Mucosa of gallbladder (tissue), 1 donor: ENCODE measurements around the gene RAPGEF1. TPM values are rescaled to one million over a fixed set of nuclear protein-coding genes. Genes with fewer than 3 reads are reported as not detected.

Source experiments
- DNase-seq: peaks from one replicate; pipeline ENCODE4 v3.0.0-alpha.2; 2020; ENCODE audit warnings: low spot score
- total RNA-seq: library from RNA; stranded (reverse); gene quantifications from one replicate; pipeline ENCODE4 v1.2.1, GENCODE V29; 2021
- donor health status: DM: no; HTN: no; CAD: no.

RAPGEF1 gene
- total RNA-seq, 1 donor from 2014 or later = 75.9 TPM

GRCh38 chr9:131645078-131645776 lies 94.6 kb downstream of the RAPGEF1 start:
- no peak for DNase-seq

DNA sequence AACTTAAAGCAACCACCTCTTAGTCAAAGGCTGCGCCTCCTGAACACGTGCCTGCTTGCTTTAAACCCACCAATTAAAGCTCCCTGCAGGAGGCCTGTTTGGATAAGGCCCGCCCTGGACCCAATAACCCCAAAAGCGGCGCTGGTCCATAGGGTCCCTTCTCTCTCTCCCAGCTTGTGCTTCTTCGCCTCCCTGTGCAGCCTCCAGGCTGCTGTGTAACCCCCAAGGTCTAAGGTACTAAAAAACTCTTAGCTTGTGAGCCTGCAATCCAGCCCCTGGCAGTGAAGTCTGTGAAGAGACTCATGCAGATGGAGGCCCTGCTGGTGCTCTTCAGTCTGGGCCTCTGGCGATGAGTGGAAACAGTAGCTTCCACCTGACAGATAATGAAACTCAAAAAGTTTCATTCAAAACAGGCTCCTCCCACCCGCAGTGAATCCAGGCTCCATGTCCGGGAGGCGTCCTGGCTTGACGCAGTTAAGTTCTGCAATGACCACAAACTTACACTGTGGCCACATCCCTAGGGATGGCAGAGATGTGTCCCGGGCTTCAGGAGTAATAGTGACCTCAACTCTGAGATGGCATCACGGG lies 97.3 kb downstream of the RAPGEF1 start:
- DNase-seq = no peak

DNA sequence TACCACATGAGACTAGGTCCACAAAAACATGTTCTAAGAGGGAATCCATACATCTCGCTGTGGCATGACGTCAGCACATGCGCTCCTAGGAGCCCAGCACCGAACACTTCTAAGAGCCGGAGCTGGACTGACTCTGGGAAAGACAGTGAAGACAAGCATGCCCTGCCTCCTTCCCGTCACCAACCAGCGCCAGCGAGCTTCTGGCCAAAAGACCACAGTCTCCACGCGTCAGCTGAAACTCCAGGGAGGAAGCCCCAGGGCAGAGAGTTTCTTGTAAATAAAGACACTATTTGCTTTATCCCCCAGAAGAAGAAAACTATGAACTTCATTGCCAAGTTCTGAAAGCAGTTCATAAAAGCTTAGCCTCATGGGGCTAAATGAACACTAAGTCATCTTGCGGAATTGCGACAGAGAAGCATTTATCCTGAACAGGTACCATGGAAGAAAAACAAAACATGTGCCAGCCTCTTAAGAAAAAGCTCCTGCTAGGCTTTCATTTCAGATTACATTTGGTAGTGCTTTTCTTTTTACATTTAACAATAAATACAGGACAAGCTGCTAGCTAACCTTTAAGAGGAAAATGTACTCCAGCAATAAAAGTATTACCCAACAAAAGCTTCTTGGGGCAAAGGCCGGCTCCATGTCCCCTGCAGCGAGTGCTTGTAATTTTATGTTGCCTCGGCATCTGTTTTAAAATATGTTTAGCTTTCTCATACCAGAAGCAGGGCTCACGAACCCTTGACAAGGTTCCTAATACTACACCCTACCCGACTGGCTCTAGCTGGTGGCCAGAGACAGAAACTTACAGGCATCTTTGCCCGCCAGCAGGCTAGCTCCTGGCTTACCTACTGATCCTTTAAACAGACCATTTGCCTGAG lies 98.0 kb downstream of the RAPGEF1 start:
- DNase-seq = peak; percentile 39

DNA sequence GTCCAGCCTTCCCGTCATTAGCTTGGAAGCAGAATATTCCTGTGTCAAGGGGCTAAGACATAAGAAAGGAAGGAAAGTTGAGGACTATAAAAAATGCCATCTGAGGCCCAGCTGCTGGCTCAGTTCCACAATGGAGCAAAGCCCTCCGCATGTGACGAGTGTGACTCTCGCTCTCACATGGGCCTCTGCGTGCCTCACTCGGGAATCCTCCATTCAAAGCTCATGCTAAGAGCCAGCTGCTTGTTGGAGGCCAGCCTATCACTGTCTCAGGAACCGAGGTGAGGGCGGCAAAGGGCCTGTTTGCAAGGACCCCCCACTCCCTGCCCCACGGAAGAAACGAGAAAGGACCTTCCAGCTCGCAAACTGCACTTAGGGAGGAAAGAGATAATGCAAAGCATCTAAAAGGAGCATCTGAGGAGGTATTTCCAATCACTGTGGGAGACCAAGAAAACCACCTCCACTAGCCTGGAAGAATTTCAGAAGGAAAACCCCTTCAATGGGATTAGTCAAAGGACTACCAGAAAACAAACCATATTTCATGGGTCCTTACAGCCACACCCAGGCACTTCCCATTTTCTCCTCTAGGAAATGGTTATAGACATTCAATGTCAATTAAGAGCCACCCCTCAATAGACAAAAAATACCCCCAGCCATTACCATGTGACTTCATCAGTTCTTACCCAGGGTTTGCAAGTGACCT lies 99.3 kb downstream of the RAPGEF1 start:
- no peak for DNase-seq

- DNase-seq = no peak
These were observed 100.0 kb downstream of the RAPGEF1 start for GRCh38 chr9:131639769-131640437.

- no peak for DNase-seq
These were observed 103.3 kb downstream of the RAPGEF1 start for GRCh38 chr9:131636593-131636992.

DNA sequence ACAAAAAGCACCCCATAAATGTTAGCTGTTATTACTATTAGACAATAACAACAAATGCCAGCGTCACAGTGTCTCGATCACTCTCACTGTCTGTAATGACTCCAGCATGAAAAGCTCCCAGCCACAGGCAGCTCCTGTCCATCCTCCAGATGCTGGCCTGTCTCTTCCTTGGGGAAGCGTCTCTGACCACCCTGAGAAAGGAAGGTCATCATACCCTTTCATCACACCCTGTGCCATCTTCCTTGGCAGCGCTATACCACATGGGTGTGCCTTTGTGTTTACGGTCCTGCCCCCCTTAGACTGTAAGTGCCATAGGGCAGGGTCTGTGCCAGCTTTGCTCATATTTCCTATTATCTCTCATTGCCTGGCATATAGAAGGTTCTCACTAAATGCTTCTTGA lies 104.0 kb downstream of the RAPGEF1 start:
- DNase-seq = no peak

DNA sequence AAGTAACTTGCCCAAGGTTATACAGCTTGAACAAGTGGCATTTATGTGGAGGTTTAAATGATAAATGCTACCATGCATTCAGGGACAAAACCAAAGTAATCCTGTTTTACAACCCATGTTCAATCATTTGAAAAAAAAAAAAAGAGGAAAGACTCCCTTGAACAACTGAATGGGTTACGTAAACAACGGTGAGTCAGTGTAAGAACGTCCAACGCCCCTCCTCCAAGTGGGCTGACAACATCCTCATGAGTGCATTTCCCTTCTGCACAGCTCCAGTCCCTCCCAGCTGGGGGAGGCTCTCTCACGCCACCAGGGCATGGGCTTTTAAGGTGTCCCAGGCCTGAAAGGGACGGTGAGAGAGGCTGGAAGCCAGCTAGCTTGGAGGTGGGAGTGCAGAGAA lies 104.6 kb downstream of the RAPGEF1 start:
- peak; percentile 87 for DNase-seq

- DNase-seq = no peak
These were observed 106.3 kb downstream of the RAPGEF1 start for GRCh38 chr9:131633491-131634031.

GRCh38 chr9:131631306-131631705 lies 108.6 kb downstream of the RAPGEF1 start:
- DNase-seq = no peak

DNA sequence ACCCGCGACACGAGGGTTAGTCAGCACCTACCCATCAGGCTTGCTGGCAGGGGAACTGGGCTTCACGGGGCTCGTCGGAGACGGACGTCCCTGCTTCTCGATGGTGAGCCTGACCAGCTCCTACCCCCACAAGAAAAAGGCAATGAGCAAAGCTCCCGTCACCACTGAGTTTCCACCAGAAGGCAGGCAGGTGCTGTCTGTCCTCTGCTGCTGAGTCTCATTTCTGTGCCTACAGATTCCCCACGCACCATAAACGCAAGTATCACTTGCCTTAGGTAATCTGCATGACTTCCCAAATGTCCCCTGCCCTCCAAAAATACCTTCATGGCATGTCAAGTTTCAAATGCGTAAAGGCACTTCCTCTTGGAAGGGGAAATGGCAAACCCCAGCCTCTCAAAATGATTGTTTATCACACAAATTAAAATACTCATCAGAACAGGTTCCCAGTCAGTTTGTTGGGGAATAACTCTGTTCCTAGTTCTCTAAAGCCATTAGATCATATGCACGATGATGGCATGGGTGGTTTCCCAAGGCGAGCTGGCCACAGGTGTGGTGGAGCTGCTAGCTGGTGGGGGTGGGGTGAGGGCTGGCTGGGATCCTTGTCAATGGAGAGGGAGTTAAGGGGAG lies 109.6 kb downstream of the RAPGEF1 start:
- no peak for DNase-seq

DNA sequence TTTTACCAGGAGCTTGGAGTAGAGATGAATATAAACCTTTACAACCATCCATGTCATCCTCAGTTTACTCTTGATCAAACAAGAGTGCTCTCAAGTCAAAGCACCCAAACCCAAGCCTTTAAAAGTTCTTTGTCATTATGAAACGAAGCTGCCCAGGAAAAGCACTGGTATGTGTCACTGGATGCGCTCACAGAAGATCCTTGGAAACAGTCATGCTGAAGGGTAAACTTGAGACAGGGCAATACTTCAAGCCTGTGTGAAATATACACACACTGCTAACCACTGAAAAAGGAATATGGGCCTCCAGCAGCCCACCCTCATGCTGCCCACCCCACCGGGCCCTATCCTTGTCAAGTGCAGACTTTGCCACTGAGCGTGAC lies 110.1 kb downstream of the RAPGEF1 start:
- DNase-seq = no peak

- DNase-seq = no peak
These were observed 110.7 kb downstream of the RAPGEF1 start for GRCh38 chr9:131629226-131629500.

GRCh38 chr9:131628459-131629225 lies 111.2 kb downstream of the RAPGEF1 start:
- DNase-seq = no peak

DNA sequence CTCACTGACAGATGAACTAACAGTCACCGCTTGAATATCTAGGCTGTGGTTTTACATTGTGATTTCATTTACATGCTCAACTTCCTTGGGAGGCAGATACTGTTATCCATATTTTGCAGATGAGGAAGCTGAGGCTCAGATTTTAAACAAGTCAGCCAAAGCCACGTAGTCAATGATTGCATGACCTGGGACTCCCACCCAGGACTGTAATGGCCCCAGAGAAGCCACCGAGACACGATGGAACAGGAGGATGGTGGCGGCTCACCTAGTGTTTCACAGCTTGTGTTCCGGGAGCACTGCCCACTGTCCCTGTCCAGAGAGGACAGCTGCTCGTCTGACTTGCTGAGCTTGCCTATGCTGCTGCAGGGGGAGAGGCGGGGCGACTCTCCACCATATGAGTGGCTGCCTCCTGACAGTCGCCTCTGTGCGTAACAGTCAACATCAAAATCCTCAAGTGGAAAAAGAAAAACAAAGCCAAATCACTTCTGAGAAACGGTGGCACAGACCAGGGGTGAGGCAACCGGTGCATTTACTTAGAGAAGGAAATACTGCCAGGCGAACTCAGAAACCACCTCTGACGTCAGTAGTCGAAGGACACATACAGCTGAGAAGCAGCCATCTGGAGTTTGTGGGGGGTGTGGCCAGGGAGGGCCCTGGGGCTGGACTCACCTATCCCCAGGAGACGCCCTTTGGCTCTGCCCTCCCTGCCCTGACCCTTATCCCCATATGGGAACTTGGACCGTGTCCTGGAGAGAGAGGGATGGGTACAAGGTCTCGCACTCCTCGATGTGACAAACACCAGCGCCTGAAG lies 112.0 kb downstream of the RAPGEF1 start:
- DNase-seq = peak; percentile 75

DNA sequence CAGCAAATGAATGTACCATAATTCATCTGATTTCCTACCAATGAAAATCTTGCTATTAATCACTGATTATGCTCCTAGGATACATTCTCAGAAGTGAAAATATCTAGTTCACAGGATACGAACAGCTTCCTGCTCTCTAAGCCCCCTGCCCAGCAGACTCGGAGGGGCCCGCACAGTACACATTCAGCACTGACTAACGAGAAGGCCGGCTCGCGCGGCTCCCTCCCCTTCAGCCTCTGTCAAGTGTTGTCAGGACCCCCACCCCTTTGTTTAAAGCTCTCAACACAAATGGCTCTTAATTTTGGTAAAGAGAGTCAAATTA lies 112.6 kb downstream of the RAPGEF1 start:
- DNase-seq = no peak

GRCh38 chr9:131625790-131626670 lies 113.8 kb downstream of the RAPGEF1 start:
- DNase-seq = no peak

- DNase-seq = no peak
These were observed 114.4 kb downstream of the RAPGEF1 start for GRCh38 chr9:131625508-131625787.
